Effector CD4-positive, alpha-beta T cell (primary cell): Measurements from ENCODE around the gene TBC1D22B.
"Not testable (repeated sequence)": the region's sequence is repeated elsewhere in the genome, so short reads cannot be mapped to it uniquely, and the experiment has no call there.

Source experiments
- DNase-seq: peaks from one replicate; pipeline ENCODE4 v3.0.0-alpha.2; 2020

Gene TBC1D22B

GRCh38 chr6:37323580-37323979 lies 66.0 kb downstream of the TBC1D22B start:
- no peak for DNase-seq

- DNase-seq, result no peak
These were observed 66.8 kb downstream of the TBC1D22B start for GRCh38 chr6:37324131-37325033.

- not testable (repeated sequence) for DNase-seq
These were observed 72.8 kb downstream of the TBC1D22B start for GRCh38 chr6:37330345-37330744.

GRCh38 chr6:37331047-37331446 lies 73.5 kb downstream of the TBC1D22B start:
- DNase-seq, result no peak

GRCh38 chr6:37332894-37333293 lies 75.3 kb downstream of the TBC1D22B start:
- DNase-seq, result no peak

- no peak for DNase-seq
These were observed 76.5 kb downstream of the TBC1D22B start for GRCh38 chr6:37334047-37334446.

GRCh38 chr6:37338317-37338716 lies 80.7 kb downstream of the TBC1D22B start:
- not testable (repeated sequence) for DNase-seq

- DNase-seq, result no peak
These were observed 81.2 kb downstream of the TBC1D22B start for GRCh38 chr6:37338745-37339255.

- no peak for DNase-seq
These were observed 82.4 kb downstream of the TBC1D22B start for GRCh38 chr6:37339741-37340638.

GRCh38 chr6:37340639-37340943 lies 83.0 kb downstream of the TBC1D22B start:
- no peak for DNase-seq

- no peak for DNase-seq
These were observed 85.7 kb downstream of the TBC1D22B start for GRCh38 chr6:37343248-37343647.

GRCh38 chr6:37344308-37344707 lies 86.7 kb downstream of the TBC1D22B start:
- DNase-seq, result no peak

GRCh38 chr6:37345804-37346203 lies 88.2 kb downstream of the TBC1D22B start:
- not testable (repeated sequence) for DNase-seq

- no peak for DNase-seq
These were observed 89.6 kb downstream of the TBC1D22B start for GRCh38 chr6:37347177-37347576.

- no peak for DNase-seq
These were observed 90.1 kb downstream of the TBC1D22B start for GRCh38 chr6:37347670-37348111.

- DNase-seq, result no peak
These were observed 93.5 kb downstream of the TBC1D22B start for GRCh38 chr6:37351027-37351426.

GRCh38 chr6:37352384-37352783 lies 94.8 kb downstream of the TBC1D22B start:
- DNase-seq, result no peak

GRCh38 chr6:37353761-37354525 lies 96.4 kb downstream of the TBC1D22B start, which contains the start of gene RNF8:
RNF8 (plus strand) TSS chr6:37353983; CDS start chr6:37354165, 182 bp downstream.
- DNase-seq, result peak; percentile 78

- DNase-seq, result no peak
These were observed 97.2 kb downstream of the TBC1D22B start for GRCh38 chr6:37354526-37355384.

- DNase-seq, result no peak
These were observed 99.7 kb downstream of the TBC1D22B start for GRCh38 chr6:37357288-37357687.

GRCh38 chr6:37357860-37358259 lies 100.3 kb downstream of the TBC1D22B start:
- DNase-seq, result no peak

GRCh38 chr6:37359039-37359438 lies 101.5 kb downstream of the TBC1D22B start:
- no peak for DNase-seq
